ENCODE results near the gene ZNF304. TPM values are rescaled to one million over a fixed set of nuclear protein-coding genes. Genes with fewer than 3 reads are reported as not detected.

Gene ZNF304
- total RNA-seq: 1 to 10 TPM; 6.1 to 9.7 (median 7.0) TPM

GRCh38 chr19:57350877-57351805, at the start of gene ZNF304:
ZNF304 (plus strand) TSS chr19:57351271; CDS start chr19:57351665, 394 bp downstream.
- TF ChIP-seq, protein P1, sequence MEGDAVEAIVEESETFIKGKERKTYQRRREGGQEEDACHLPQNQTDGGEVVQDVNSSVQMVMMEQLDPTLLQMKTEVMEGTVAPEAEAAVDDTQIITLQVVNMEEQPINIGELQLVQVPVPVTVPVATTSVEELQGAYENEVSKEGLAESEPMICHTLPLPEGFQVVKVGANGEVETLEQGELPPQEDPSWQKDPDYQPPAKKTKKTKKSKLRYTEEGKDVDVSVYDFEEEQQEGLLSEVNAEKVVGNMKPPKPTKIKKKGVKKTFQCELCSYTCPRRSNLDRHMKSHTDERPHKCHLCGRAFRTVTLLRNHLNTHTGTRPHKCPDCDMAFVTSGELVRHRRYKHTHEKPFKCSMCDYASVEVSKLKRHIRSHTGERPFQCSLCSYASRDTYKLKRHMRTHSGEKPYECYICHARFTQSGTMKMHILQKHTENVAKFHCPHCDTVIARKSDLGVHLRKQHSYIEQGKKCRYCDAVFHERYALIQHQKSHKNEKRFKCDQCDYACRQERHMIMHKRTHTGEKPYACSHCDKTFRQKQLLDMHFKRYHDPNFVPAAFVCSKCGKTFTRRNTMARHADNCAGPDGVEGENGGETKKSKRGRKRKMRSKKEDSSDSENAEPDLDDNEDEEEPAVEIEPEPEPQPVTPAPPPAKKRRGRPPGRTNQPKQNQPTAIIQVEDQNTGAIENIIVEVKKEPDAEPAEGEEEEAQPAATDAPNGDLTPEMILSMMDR (IDR thresholded peaks at IDR 0.05; ENCODE audit: low read depth): no peak

DNA sequence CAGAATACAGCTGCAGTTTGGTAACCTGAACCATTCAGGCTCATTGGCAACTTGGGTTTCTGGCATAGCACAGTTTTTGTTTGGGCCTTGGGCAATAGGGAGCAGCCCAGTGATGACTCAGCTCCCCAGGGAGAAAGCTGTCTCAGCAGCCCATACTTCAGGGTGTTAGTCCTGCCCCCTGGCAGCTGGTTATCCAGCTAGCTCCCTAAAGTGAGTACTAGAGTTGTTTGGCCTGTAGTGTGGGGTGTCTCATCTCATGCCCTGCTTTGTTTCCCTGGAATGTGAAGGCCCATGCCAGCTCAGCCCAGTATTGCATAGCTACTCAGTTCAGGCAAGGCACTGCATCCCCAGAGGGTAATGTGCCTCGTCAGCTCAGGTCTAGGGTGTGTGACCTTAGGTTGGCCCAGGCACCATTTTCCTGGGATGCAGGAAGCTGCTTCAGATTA, 49.0 kb upstream of the ZNF304 start:
- TF ChIP-seq, protein P1 (IDR thresholded peaks at IDR 0.05; ENCODE audit: low read depth): no peak

- TF ChIP-seq, protein P1 (IDR thresholded peaks at IDR 0.05; ENCODE audit: low read depth): no peak
These were observed 48.2 kb upstream of the ZNF304 start for GRCh38 chr19:57302727-57303401.

DNA sequence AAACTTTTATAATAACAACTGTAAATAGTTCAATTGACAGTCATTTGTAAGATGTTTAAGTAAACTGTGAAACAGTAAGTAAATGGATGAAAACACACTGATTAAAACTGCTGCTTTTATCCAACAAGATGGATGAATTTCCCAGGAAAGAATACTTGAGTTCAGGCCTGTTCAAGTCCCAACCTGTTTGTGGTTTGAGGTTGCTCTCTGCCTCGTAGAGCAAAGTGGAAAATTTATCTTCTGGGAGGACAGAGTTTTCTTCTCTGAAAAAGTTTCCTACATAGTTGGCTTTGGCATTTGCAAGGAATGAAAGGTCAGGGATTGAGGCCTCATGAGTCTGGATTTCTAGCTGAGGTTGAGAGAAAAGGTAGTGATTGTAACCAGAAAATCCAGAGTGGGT, 46.0 kb upstream of the ZNF304 start:
- TF ChIP-seq, protein P1 (IDR thresholded peaks at IDR 0.05; ENCODE audit: low read depth): no peak

- TF ChIP-seq, protein P1 (IDR thresholded peaks at IDR 0.05; ENCODE audit: low read depth): no peak
These were observed 42.6 kb upstream of the ZNF304 start for GRCh38 chr19:57308514-57308913.

DNA sequence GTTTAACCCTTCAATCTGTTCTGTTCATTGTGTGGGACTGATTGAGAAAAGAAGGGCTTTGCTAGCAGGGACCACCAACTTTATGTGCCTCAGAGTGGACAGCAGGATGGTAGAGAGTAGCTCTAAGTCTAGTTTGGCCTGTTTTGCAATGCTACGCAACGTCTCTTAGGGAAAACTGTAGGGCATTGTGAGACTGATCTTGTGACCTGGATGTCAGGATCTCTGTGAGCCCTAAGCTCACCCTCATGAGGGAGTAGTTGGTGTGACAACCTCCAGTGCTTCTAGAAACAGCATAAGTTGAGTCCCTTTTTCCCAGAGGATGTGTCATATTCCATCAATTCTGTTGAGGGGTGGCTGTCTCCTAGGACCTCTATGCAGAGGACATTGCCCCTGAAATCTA, 40.3 kb upstream of the ZNF304 start:
- TF ChIP-seq, protein P1 (IDR thresholded peaks at IDR 0.05; ENCODE audit: low read depth): no peak

GRCh38 chr19:57314146-57314545, 36.9 kb upstream of the ZNF304 start:
- TF ChIP-seq, protein P1 (IDR thresholded peaks at IDR 0.05; ENCODE audit: low read depth): no peak
